Fibroblast of the conjunctiva (primary cell): ENCODE results near the gene SLC6A7.

Source experiments
- DNase-seq: peaks from one replicate; pipeline ENCODE4 v3.0.0-alpha.2; 2010; ENCODE audit warnings: low read depth

The SLC6A7 gene

GRCh38 chr5:150173161-150173560 is 16.7 kb upstream of the SLC6A7 start:
- no peak for DNase-seq

GRCh38 chr5:150174285-150174684 is 15.6 kb upstream of the SLC6A7 start:
- DNase-seq, result no peak

- DNase-seq, result no peak
Measured at GRCh38 chr5:150175076-150175475, 14.8 kb upstream of the SLC6A7 start.

- no peak for DNase-seq
Measured at GRCh38 chr5:150175536-150175935, 14.3 kb upstream of the SLC6A7 start.

- DNase-seq, result no peak
Measured at GRCh38 chr5:150176745-150177477, 13.0 kb upstream of the SLC6A7 start.

GRCh38 chr5:150177721-150178120 is 12.1 kb upstream of the SLC6A7 start:
- no peak for DNase-seq

GRCh38 chr5:150178262-150178661 is 11.6 kb upstream of the SLC6A7 start:
- DNase-seq, result no peak

GRCh38 chr5:150179019-150179620 is 10.7 kb upstream of the SLC6A7 start:
- no peak for DNase-seq

GRCh38 chr5:150180241-150181026 is 9.4 kb upstream of the SLC6A7 start:
- DNase-seq, result no peak

GRCh38 chr5:150181027-150181426 is 8.8 kb upstream of the SLC6A7 start:
- no peak for DNase-seq

- no peak for DNase-seq
Measured at GRCh38 chr5:150181766-150182545, 7.9 kb upstream of the SLC6A7 start.

- no peak for DNase-seq
Measured at GRCh38 chr5:150182774-150183173, 7.1 kb upstream of the SLC6A7 start.

GRCh38 chr5:150183436-150183835 is 6.4 kb upstream of the SLC6A7 start:
- no peak for DNase-seq

- DNase-seq, result no peak
Measured at GRCh38 chr5:150184006-150184405, 5.9 kb upstream of the SLC6A7 start.

- DNase-seq, result no peak
Measured at GRCh38 chr5:150184990-150185912, 4.6 kb upstream of the SLC6A7 start.

- DNase-seq, result no peak
Measured at GRCh38 chr5:150186137-150186536, 3.7 kb upstream of the SLC6A7 start.

GRCh38 chr5:150186897-150187296 is 3.0 kb upstream of the SLC6A7 start:
- DNase-seq, result no peak

GRCh38 chr5:150188146-150188842 is 1.6 kb upstream of the SLC6A7 start:
- no peak for DNase-seq

GRCh38 chr5:150189326-150189725 is 536 bp upstream of the SLC6A7 start:
- DNase-seq, result no peak

GRCh38 chr5:150190503-150190979 is 679 bp downstream of the SLC6A7 start:
- no peak for DNase-seq
